Measurements from ENCODE around the gene ASCC2.
"Not testable (repeated sequence)": the region's sequence is repeated elsewhere in the genome, so short reads cannot be mapped to it uniquely, and the experiment has no call there.

ASCC2 gene

DNA sequence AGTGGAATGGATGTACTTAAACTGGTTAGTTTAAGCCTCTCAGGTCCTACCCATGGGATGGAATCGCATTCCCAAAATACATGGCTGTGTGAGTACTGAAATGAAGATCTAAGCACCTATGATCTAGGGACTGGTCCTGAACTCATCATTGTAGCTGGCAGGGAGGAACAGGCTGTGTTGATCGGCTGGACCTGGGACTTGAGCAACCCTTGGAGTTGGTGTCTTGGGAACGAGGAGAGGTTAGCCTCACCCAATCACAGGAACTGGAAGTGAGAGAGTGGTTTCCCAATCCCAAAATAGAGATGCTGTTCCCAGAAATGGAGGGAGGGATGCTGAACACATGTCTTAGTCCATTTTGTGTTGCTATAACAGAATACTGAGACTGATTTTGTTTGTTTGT, 16.4 kb upstream of the ASCC2 start:
- DNase-seq, result no peak

DNA sequence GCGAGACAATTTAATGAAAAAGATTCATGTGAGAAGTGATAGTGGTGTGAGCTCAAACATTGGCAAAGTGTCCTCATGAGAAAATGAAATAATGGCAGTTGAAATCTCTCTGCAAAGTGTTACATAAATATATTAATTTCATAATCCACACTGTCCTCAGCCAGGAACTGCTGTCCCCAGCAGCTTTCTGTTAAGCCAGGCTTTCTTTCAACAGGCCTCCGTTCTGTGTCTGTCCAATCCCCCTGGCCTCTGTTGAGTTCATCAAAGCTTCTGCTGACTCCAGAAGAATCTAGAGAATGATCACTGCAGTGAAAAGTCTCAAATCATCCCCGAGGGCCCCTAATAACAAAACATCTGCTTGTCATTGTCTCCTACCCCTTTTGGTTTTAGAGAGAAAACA, 10.0 kb upstream of the ASCC2 start:
- no peak for DNase-seq

DNA sequence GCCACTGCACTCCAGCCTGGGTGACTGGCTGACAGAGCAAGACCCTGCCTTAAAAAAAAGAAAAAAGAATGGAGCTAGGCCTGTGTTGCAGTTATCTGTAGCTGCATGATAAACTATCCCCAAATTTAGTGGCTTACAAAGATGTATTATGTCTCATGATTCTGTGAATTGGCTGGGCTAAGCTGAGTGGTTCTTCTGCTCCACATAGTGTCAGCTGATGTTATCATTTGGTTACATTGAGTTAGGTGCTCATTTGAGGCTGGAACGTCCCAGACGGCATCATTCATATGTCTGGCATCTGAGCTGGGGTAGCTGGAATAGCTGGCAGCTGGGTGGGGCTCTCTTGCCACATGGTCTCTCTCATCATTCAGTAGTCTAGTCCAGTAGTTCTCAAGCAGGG, 8.2 kb upstream of the ASCC2 start:
- no peak for DNase-seq

DNA sequence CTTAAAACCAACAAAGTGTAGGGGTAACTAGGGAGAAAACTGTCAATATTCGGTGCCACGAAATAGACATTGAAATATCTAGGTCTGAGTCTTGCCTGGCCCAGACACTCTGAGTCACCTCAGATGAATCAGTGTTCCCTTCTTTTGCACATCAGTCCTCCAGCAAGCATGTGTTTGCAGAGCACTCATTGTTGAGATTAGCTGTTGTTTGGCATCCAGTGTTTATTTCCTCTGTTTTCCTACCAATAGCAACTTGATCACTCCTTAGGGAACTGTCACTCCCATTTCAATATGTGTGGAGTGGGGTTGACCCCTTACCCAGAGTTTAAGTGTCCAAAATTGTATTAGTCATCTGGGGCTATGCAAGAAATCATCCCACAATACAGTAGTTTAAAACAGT, 4.7 kb upstream of the ASCC2 start:
- DNase-seq, result no peak

DNA sequence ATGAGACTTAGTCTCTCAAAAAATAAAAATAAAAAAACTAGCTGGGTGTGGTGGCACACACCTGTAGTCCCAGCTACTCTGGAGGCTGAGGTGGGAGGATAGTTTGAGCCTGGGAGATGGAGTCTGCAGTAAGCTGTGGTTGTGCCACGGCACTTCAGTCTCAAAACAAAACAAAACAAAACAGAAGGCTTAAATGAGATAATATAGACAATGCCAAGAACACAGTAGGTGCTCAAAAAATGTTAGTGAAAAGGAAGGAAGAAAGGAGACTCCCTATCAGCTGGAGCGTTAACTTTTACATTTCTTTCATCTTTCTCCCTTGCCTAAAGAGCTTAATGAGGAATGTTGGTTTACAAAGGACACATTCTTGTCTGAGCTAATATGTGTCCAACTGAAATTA, 4.1 kb upstream of the ASCC2 start:
- no peak for DNase-seq

DNA sequence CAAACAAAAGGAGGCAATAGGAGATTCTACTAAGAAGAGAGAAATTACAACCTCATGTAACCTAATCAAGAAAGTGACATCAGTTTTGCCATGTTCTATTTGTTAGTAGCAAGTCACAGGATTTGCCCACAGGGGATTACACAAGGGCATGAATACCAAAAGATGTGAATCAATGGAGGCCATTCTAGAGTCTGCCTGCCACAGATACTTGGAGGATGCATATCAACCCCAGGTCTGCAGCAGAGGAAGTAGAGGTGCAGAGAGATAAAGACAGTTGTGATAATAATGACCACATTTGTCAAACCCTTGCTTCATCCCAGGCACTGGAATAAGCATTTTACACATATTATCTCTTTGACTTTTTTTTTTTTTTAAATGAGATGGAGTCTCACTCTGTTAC, 2.4 kb upstream of the ASCC2 start:
- DNase-seq, result no peak

DNA sequence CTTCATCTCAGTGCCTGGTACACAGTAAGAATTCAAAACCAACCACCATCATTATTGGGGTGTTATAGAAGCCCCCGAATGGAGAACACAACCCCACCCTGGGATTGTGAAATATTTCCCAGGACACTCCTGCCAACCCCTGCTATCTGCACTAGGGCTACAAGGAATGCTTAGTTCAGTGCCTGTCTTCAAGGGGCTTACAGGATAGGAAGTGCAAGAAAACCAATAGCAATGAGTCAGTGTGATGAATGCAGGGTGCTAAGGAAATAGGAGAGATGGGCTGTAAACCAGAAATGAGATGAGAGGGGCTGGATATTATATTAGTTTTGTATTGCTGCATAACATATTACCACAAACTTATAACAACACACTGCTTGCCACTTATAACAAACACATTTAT, 965 bp upstream of the ASCC2 start:
- no peak for DNase-seq

DNA sequence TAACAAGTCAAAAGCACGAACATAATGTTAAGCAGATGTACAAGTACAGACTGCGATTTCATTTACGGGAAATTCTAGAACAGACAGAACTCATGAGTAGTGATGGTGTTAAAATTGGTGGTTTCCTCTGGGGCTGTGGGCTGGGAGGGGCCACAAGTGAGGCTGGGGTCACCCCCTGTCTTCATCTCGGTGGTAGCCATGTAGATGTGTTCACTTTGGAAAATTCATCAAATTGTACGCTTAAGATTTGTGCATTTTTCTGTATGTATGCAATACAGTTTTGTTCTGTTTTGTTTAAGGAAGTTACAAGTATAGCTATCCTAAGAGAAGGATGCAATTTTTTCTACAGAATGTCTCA, 504 bp upstream of the ASCC2 start:
- no peak for DNase-seq

DNA sequence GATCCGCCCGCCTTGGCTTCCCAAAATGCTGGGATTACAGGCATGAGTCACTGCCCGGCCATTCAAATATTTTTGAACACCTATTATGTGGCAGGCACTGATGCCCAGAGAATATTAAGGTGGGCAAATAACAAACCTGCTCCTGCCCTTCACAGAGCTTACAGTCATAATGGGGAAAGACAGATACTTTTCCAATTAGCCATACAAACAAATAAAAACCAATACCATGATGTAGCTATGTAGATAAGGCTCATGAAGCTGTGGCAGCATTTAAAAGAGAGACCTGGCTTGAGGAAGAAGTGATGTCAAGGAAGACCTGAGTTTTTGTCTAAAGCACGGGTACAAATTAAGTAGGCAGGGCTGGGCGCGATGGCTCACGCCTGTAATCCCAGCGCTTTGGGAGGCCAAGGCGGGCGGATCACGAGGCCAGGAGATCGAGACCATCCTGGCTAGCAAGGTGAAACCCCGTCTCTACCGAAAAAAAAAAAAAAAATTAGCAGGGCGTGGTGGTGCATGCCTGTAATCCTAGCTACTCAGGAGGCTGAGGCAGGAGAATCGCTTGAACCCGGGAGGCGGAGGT, 1.2 kb downstream of the ASCC2 start:
- DNase-seq, result not testable (repeated sequence)

DNA sequence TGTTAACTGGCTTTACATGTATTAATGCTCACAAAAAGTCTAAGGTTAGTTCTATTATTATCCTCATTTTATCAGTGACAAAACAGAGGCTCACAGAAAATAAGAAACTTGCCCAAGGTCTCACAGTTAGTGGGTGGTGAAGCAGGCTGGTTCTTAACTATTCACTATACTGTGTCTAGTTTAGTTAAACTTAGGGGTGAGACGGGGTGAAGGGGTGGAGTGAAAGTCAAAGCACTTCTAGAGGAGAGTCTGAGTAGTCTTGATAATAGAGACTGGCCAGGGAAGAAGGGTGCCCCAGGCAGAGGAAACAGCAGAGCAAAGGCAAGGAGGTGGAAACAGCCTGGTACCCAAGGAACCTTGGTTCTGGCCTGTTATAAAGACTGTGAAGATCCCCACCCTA, 4.0 kb downstream of the ASCC2 start:
- DNase-seq, result no peak

DNA sequence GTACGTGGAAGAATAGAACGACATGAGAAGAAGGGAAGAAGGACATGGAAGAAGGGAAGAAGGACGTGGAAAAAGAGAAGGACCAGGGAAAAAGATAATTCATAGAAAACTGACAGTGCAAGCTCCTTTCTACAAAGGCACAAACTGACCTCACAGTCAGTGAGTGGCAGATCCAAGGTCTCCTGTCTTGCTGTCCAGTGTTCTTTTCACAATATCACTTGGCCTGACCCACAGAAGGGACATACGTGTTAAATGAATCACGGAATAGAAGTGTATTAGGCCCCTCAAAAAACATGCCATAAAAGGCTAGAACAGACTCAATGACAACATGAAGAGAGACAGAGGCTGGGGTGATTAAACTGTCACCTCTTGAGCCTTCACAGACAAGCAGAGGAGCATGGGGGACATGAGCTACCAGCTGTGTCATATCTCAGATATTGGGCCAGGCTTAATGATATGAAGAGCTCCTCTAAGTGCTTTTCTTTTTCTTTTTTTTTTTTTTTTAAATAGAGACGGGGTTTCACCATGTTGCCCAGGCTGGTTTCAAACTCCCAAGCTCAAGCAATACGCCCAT, 4.6 kb downstream of the ASCC2 start:
- no peak for DNase-seq

DNA sequence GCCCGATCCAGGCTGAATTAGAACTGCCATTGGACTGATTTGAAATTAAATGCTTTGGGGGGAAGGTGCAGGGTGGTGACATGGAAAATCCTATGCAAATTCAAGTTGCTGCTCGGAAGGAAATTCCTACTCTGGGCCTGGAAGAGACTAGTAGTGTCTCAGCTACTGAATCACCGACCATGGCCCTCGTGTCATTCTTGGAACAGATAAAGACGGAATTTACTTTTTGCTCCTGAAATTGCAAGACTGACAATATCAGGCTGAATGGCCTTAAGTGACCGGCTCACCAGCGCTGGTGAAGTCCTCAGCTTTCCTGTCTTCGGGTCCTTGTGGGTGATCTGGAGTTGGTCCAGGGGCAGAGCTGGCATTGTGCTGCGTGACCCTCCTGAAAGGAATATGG, 6.1 kb downstream of the ASCC2 start:
- no peak for DNase-seq

DNA sequence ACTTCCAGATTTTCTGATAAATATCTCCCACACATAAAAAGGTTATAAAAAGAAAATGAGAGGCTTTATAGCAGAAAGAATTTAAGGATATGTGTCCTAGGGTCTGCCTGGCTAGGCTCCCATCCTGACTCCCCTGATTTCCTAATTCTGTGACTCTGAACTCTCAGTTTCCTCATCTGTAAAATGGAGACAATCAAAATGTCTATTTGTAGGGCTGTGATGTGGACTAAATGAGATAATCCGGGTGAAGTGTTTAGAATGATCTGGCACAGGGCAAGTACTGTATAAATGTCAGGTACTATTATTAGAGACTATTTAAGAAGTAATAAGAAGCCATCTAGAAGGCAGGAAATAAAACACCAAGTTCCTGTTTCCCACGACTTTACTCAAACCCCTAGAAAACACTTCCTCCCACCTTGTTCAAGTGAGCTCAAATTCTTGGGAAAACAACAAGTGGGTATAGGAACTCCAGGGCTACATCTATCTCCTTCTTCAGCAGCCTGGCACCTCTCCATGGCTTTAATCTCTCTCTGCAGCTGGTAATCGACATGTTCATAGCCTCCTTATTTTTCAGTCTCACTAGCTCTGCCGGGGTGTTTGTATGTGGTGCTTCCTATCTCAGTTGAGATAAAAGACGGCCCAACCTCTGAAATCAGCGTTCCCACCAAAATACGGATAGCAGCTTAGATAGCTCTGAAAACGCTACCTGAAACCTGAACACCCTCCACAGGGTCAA, 6.7 kb downstream of the ASCC2 start:
- no peak for DNase-seq

DNA sequence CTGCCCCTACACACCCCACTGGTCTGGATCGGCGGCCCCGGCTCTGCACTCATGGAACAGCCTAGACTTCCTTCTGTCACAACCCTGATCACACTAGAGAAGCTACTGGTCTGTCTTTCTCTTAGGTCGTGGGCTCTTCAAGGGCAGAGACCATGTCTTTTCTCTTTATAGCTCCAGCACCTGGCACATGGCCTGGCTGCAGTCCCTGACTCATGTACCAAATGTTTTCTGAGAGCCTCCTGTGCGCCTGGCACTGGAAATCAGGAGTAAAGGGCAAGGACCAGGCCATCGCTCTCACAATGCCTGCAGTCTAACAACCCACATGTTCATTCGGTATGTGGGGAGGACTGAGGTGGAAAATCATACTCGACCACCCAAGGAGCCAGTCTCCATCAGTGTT, 7.5 kb downstream of the ASCC2 start:
- DNase-seq, result no peak

DNA sequence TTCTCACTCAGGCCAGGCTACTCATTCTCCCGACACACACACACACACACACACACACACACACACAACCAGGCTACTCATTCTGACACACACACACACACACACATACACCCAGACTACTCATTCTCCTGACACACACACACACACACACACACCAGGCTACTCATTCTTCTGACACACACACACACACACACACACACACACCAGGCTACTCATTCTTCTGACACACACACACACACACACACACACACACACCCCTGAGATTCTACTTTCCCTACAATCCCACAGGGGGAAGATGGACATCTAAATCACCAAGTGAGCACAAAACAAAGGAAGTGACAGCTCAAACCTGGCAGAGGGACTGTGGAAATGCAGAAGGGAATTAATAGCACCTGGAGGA, 10.3 kb downstream of the ASCC2 start:
- not testable (repeated sequence) for DNase-seq

DNA sequence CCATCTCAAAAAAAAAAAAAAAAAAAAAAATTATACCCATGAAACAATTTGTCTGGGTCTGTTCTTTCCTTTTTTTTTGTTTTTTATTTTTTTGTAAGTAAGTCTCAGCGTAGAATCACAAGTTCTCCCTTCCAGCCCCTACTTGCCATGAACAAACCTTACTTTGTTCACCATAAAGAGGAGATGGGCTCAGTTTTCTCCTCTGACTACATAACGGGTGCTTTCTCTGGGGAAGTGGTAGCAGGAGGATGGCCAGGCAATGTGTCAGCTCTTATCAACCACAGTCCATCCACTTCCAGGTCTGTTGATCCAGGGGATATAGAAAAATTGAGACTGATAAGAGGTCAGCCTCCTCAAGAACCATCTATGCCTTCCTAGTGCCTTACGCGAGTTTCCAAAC, 11.0 kb downstream of the ASCC2 start:
- no peak for DNase-seq

DNA sequence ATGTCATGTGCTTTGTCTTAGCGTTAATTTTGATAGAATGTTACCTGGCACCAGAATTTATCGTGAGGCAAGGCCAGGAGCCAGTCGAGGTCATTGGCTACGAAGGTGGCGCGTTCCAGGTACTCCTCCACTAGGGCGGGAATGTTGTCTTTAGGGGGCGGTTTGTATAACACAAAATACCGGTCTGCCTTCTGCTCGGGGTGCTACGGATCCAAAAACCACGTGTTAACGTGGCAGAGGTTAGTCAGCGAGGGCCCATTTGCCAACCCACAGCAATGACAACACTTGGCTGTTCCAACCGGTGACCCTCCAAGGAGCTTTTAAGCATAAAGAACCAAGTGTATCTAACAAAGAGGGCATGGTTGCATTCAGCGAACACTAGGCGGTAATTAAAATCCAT, 12.5 kb downstream of the ASCC2 start:
- DNase-seq, result no peak

DNA sequence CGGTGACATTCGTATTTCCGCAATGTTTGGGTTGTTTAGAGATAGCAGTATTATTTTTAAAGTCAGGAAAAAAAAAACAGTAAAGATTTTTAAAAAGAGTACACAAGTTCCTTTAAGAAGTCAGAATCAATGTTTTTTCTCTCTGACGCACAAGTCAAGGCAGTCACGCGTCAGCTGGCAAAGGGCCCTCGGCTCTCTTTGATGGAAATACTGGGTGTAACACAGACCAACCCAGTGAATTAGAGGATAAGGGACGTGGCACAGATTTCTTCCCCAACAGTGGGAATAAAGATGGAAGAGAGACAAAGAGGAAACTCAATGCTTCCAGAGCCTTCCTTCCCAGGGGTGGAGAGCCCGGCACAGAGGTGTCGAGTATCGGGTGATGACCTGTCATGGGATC, 13.4 kb downstream of the ASCC2 start:
- DNase-seq, result no peak

DNA sequence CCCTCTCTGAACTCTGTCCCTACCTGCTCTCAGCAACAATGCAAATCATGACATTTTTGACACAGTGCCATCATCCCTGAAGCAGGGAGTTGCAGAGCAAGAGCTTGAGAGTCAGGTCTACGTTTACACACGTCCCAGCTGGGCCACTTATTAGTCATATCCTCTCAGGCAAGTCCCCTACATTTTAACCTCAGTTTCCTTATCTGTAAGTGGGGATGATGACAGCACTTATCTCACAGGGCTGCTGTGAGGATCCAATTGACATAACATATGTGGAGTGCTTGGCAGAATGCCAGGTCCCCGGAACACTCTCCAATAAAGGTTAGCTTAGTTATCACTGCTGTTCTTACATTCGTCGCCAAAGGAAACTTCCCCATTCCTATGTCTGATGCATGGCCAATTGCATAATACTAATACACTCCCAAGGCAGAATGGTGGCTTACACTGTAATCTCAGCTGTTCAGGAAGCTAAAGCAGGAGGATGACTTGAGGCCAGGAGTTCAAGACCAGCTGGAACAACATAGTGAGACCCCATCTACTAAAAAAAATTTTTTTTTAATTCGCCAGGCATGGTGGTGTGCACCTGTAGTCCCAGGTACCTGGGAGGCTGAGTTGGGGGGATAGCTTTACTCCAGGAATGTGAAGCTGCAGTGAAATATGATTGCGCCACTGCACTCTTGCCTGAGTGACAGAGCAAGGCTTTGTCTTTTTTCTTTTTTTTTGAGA, 16.6 kb downstream of the ASCC2 start:
- peak in 1 of 2 experiments; percentile 31 for DNase-seq

DNA sequence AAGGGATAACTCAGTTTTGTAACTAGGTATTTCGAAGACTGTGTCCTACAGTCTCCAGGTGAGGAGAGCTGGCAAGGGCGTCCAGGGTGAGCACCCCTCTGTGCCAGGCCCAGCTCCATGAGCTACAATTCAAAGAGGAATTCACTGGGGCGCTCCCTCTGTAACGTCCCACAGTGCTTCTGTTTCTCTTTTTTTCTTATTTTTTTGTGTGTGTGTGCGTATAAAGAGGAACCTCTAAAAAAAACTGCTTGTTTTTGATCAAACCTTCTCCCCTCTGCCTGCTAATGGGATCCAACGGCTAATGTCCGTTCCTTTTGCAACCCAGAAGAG, 17.1 kb downstream of the ASCC2 start:
- no peak for DNase-seq

DNA sequence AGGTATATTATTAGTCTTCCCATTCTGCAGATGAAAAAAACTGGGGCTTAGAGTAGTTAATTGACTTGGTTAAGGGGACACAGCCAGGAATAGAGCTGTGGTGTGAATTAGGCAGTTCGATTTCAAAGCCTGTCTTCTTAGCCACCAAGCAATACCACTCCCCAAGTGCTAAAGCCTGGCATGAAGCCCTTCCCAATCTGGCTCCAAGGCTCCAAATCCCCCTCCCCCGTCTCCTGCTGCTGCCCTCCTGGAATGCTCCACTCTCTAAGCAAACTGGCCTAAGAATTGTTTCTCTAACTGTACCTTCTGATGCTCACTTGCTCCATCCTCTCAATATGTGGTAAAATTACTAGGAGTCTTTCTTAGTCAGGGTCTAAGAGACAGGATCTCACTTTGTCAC, 18.6 kb downstream of the ASCC2 start:
- no peak for DNase-seq

DNA sequence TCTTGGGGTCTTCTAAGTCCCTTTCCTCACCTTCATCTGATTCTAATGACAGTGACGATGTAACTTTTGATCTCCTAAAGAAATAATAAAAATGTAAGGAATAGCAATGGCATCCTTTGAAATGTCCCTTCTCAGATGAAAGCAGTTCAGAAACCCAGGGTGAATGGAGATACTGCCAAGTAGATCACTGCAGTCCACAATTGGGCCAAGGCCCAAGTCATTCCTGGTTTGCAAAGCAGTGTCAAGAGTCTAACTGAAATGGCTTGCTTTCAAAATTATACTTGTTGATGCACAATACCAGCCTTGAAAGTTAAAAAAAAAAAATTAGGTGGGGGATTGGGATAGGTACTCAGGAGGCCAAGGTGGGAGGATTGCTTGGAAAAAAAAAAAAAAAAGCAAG, 20.4 kb downstream of the ASCC2 start:
- no peak for DNase-seq

DNA sequence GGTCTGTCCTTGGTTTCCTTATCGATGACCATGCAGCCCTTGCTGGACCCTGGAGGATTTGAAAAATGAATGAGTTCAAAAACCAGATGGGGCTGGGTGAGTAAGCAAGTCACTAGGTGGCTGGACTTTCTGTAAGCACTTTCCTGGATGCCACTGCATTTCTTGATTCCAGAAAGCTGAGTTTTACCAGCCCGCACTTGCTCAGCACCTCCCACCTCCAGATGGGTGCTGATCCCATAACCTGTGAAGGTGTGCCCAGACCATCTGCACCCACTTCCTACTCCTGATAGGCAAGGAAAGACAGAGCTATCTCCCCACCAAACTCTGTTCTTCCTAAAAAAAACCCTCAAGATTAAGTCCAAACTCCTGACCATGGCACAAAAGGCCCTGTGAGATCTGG, 21.1 kb downstream of the ASCC2 start:
- DNase-seq, result no peak

DNA sequence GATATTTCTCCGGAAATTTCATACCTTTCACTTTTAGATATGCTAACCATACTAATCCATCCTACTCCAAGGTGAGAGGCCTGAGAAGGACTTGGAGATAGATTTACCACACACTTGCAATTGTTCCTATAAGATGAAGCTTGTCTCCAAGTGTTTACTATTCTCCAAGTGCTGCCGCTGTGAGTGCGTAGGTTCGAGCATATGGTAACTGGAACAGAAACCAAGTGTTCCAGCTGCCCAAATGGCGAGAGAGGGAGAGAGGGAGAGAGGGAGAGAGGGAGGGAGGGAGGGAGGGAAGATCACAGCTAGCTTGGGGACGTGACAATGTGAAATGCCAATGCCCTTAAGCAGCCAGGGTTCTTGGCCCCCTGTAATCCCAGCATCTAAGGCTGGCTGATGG, 21.5 kb downstream of the ASCC2 start:
- no peak for DNase-seq

Measured in NCI-H2081 (cell line).